ENCODE results near the gene NOXO1. TPM values are rescaled to one million over a fixed set of nuclear protein-coding genes. Genes with fewer than 3 reads are reported as not detected.

NOXO1 gene
- total and polyA plus RNA-seq, 9 of the 15 experiments (the other 6 are each of a cell fraction or from before 2014, with no cell fraction given) = not detected

- Histone ChIP-seq H3K9me3 (replicated peaks; ENCODE audit: control insufficient read depth, insufficient read depth, low read depth, low read length) (no peaks in the 10 kb centered on the region), H4K20me1 (replicated peaks; ENCODE audit: control insufficient read depth, insufficient read depth, low read length) (no peaks in the 10 kb centered on the region), H3K4me3 (no peak overlapping the region), H3K9ac (ENCODE audit: insufficient read depth in 1 of 2, low read depth in 2 of 2, low read length in 2 of 2) (peak overlapping the region in 1 of 2 experiments; percentile 86; a peak in 2 of 4 replicates), H3K79me2 (ENCODE audit: control insufficient read depth, insufficient read depth, low read length) (no peaks in the 10 kb centered on the region), H3K4me1 (replicated peaks in 1 of 2; ENCODE audit: control insufficient read depth in 2 of 2, insufficient read depth in 2 of 2, low read length in 2 of 2) (peaks cover 10 to 44% of the 10 kb centered on the region in 2 experiments; a peak in 4 of 5 replicates), H3K9me1 (ENCODE audit: control insufficient read depth, insufficient read depth, low read length) (no peaks in the 10 kb centered on the region), H3K27ac (ENCODE audit: extremely low read depth, low read depth, low read length) (no peak overlapping the region), H2AFZ (ENCODE audit: low read depth, low read length) (peak overlapping the region; percentile 31; the same call in 1 of the 2 replicates), H3K27me3 (ENCODE audit: control insufficient read depth in 2 of 2, insufficient read depth in 2 of 2, low read length in 2 of 2) (no peaks in the 10 kb centered on the region), H3K4me2 (ENCODE audit: insufficient read depth, low read length) (no peak overlapping the region), H3K36me3 (ENCODE audit: control insufficient read depth, insufficient read depth, low read length) (peaks cover 4% of the 10 kb centered on the region; the same call in 1 of the 3 replicates)
- FAIRE-seq (no peak), ATAC-seq (no peak), DNase-seq (ENCODE audit: extremely low read depth in 1 of 4, low spot score in 3 of 4) (no peak)
- intact Hi-C loops (cut with micrococcal nuclease) (no loop called here), in situ Hi-C loops (cut with MboI) (loop anchor here (5.0 kb wide), 1 partner anchor 150 kb away; the partner anchor contains the start of genes NUBP2 and SPSB3)
- no TSS peak for BruUV-seq (replicated peaks)
- POLR2A ChIA-PET = interaction anchor here (0.6 to 1.5 kb wide), 7 partner anchors 9 to 121 kb away, joined by 3 to 7 read pairs (median 4); partner anchors contain the start of genes MSRB1 and RPS2
- WGBS (ENCODE audit: insufficient coverage, low coverage, missing lambda C conversion rate) = 62% methylated on average over 17 of the region's 19 CpGs
- CTCF ChIA-PET (ENCODE audit: low intra/inter-chr PET ratio) = no interaction called here
- TF ChIP-seq ZNF57 (CRISPR knock-in tag; IDR thresholded peaks at IDR 0.05) (no peak), CTCF (IDR thresholded peaks at IDR 0.05 in 2 of 3, conservative IDR thresholded peaks at IDR 0.05 in 1 of 3; ENCODE audit: insufficient read depth in 2 of 3, low read depth in 1 of 3, low read length in 3 of 3) (peak in 1 of 3 experiments; percentile 31; a peak in 1 of 6 replicates), DMBX1 (CRISPR knock-in tag; IDR thresholded peaks at IDR 0.05; ENCODE audit: borderline replicate concordance) (no peak), PKNOX1 (IDR thresholded peaks at IDR 0.05) (no peak), GTF2B (IDR thresholded peaks at IDR 0.05; ENCODE audit: extremely low read depth, insufficient read length) (no peak), ZFX (CRISPR knock-in tag; IDR thresholded peaks at IDR 0.05) (0 out of 2 replicates have a peak, but pooled peaks have one; percentile 7), RB1 (IDR thresholded peaks at IDR 0.05; ENCODE audit: low read depth) (no peak)
Measured at GRCh38 chr16:1932050-1933028, 48.9 kb downstream of the NOXO1 start.

Measured in K562 (cell line).